HG02885 (cell line): Measurements from ENCODE around the gene SHOX.
"Not testable (repeated sequence)": the region's sequence is repeated elsewhere in the genome, so short reads cannot be mapped to it uniquely, and the experiment has no call there.

ENCODE experiments used
- ATAC-seq: cut with Tn5 transposase; IDR thresholded peaks from one replicate; pipeline ENCODE4 v1.9.1; 2021; ENCODE audit warnings: mild to moderate bottlenecking; ENCODE audit not compliant: unreplicated experiment, poor library complexity

Gene SHOX

GRCh38 chrX:630612-631496 lies at the start of gene SHOX:
Gene SHOX (plus strand): TSS chrX:630791. CDS start chrX:630898, 107 bp downstream.
- no peak for ATAC-seq

GRCh38 chrX:581066-581465 lies 49.5 kb upstream of the SHOX start:
- no peak for ATAC-seq

- ATAC-seq = no peak
These were observed 48.8 kb upstream of the SHOX start for GRCh38 chrX:581720-582298.

GRCh38 chrX:584572-584971 lies 46.0 kb upstream of the SHOX start:
- ATAC-seq = no peak

- ATAC-seq = no peak
These were observed 45.3 kb upstream of the SHOX start for GRCh38 chrX:585115-585808.

GRCh38 chrX:586351-586750 lies 44.2 kb upstream of the SHOX start:
- no peak for ATAC-seq

GRCh38 chrX:589261-589660 lies 41.3 kb upstream of the SHOX start:
- not testable (repeated sequence) for ATAC-seq

- ATAC-seq = no peak
These were observed 39.7 kb upstream of the SHOX start for GRCh38 chrX:590693-591404.

- ATAC-seq = no peak
These were observed 30.5 kb upstream of the SHOX start for GRCh38 chrX:599837-600715.

GRCh38 chrX:603029-603428 lies 27.6 kb upstream of the SHOX start:
- ATAC-seq = not testable (repeated sequence)

GRCh38 chrX:604616-605015 lies 26.0 kb upstream of the SHOX start:
- not testable (repeated sequence) for ATAC-seq

GRCh38 chrX:608088-608487 lies 22.5 kb upstream of the SHOX start:
- not testable (repeated sequence) for ATAC-seq

GRCh38 chrX:614136-614535 lies 16.5 kb upstream of the SHOX start:
- no peak for ATAC-seq

GRCh38 chrX:617401-617800 lies 13.2 kb upstream of the SHOX start:
- ATAC-seq = no peak

GRCh38 chrX:617891-618290 lies 12.7 kb upstream of the SHOX start:
- no peak for ATAC-seq

GRCh38 chrX:618304-618703 lies 12.3 kb upstream of the SHOX start:
- not testable (repeated sequence) for ATAC-seq

- no peak for ATAC-seq
These were observed 11.7 kb upstream of the SHOX start for GRCh38 chrX:618761-619450.

GRCh38 chrX:619451-619811 lies 11.2 kb upstream of the SHOX start:
- ATAC-seq = no peak
